ENCODE data around the gene ARHGAP27. TPM values are rescaled to one million over a fixed set of nuclear protein-coding genes. Genes with fewer than 3 reads are reported as not detected.
"Not testable (repeated sequence)": the region's sequence is repeated elsewhere in the genome, so short reads cannot be mapped to it uniquely, and the experiment has no call there.

Gene ARHGAP27
- total and polyA plus RNA-seq, 2 of the 4 experiments (the other 2 are of a cell fraction), result under 0.01 to 0.89 TPM

DNA sequence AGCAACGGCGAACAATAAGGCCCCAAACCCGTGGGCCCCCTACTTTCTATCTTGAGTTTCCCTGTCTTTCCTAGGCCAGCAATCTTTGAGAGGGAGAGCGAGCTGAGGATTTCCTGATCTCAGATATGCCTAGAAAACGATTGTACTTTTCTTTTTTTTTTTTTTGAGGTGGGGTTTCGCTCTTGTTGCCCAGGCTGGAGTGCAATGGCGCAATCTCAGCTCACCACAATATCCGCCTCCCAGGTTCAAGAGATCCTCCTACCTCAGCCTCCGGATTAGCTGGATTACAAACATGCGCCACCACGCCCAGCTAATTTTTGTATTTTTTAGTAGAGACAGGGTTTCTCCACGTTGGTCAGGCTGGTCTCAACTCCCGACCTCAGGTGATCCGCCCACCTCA, 15.0 kb upstream of the ARHGAP27 start:
- CTCF ChIA-PET, result not testable (repeated sequence)

GRCh38 chr17:45446872-45447625, 14.4 kb upstream of the ARHGAP27 start:
- no CpG with 5 or more reads among the region's 8 CpGs for WGBS, 2 experiments (ENCODE audit: extremely low coverage in 2 of 2, insufficient read length in 1 of 2)
- H3K4me3 ChIP-seq (ENCODE audit: insufficient read depth, low read depth, low read length); H4K5ac ChIP-seq (ENCODE audit: low read depth, low read length); H3K14ac ChIP-seq (replicated peaks; ENCODE audit: low read depth, low read length); CTCF ChIA-PET; in situ Hi-C loops (cut with MboI; ENCODE audit: low sequenced_read_pairs); H2AFZ ChIP-seq (replicated peaks; ENCODE audit: low read length, poor library complexity); H2BK15ac ChIP-seq (ENCODE audit: low read depth, low read length); H3K9me1 ChIP-seq (ENCODE audit: insufficient read depth, low read length); H2BK20ac ChIP-seq (ENCODE audit: low read depth, low read length); H4K91ac ChIP-seq (ENCODE audit: insufficient read depth, low read depth, low read length); H2BK5ac ChIP-seq (ENCODE audit: low read depth, low read length, poor library complexity, severe bottlenecking); H2AK5ac ChIP-seq (ENCODE audit: low read depth, low read length); H3K27ac ChIP-seq (ENCODE audit: insufficient read depth, low read length); H3K4ac ChIP-seq (ENCODE audit: low read depth, low read length); H3K4me1 ChIP-seq (ENCODE audit: control insufficient read depth, insufficient read depth, low read length); dilution Hi-C loops (cut with HindIII; ENCODE audit: low sequenced_read_pairs, unreplicated experiment); H3K56ac ChIP-seq (ENCODE audit: extremely low read depth, insufficient read depth, low read length); POLR2A ChIA-PET (ENCODE audit: unreplicated experiment); H4K8ac ChIP-seq (ENCODE audit: low read depth in 2 of 2, low read length in 2 of 2); intact Hi-C loops (cut with micrococcal nuclease); H3K27me3 ChIP-seq (ENCODE audit: control insufficient read depth, insufficient read depth, low read length); H3K79me1 ChIP-seq (ENCODE audit: low read depth in 1 of 2, low read length in 2 of 2); H3K9ac ChIP-seq (ENCODE audit: low read depth, low read length); BruUV-seq (replicated peaks); H3K4me2 ChIP-seq (ENCODE audit: low read depth, low read length); H2AK9ac ChIP-seq (replicated peaks; ENCODE audit: low read depth, low read length, poor library complexity); H3K18ac ChIP-seq (ENCODE audit: low read depth, low read length); H4K20me1 ChIP-seq (ENCODE audit: insufficient read depth, low read length); DNase-seq; H2BK120ac ChIP-seq (ENCODE audit: low read depth, low read length); H3K9me3 ChIP-seq (ENCODE audit: control insufficient read depth, insufficient read depth, low read length); H3K23ac ChIP-seq (ENCODE audit: low read depth, low read length): not testable (repeated sequence)
- H3K36me3 ChIP-seq (ENCODE audit: control insufficient read depth, insufficient read depth, low read length), result peaks cover 18% of the 10 kb centered on the region
- peak; percentile 21; the same call in 1 of the 2 replicates for ATAC-seq (ENCODE audit: low read depth)

More for the DNA sequence above, 15.0 kb upstream of the ARHGAP27 start:
- DNase-seq; BruUV-seq (replicated peaks); H3K9me3 ChIP-seq (ENCODE audit: control insufficient read depth, insufficient read depth, low read length); intact Hi-C loops (cut with micrococcal nuclease); H3K18ac ChIP-seq (ENCODE audit: low read depth, low read length); H4K8ac ChIP-seq (ENCODE audit: low read depth in 2 of 2, low read length in 2 of 2); H3K9ac ChIP-seq (ENCODE audit: low read depth, low read length); H2AK9ac ChIP-seq (replicated peaks; ENCODE audit: low read depth, low read length, poor library complexity); dilution Hi-C loops (cut with HindIII; ENCODE audit: low sequenced_read_pairs, unreplicated experiment); H2BK20ac ChIP-seq (ENCODE audit: low read depth, low read length); H4K91ac ChIP-seq (ENCODE audit: insufficient read depth, low read depth, low read length); H4K5ac ChIP-seq (ENCODE audit: low read depth, low read length); H2BK5ac ChIP-seq (ENCODE audit: low read depth, low read length, poor library complexity, severe bottlenecking); H3K27ac ChIP-seq (ENCODE audit: insufficient read depth, low read length); H3K23ac ChIP-seq (ENCODE audit: low read depth, low read length); H3K4ac ChIP-seq (ENCODE audit: low read depth, low read length); POLR2A ChIA-PET (ENCODE audit: unreplicated experiment); H2BK120ac ChIP-seq (ENCODE audit: low read depth, low read length); in situ Hi-C loops (cut with MboI; ENCODE audit: low sequenced_read_pairs); H3K27me3 ChIP-seq (ENCODE audit: control insufficient read depth, insufficient read depth, low read length); H4K20me1 ChIP-seq (ENCODE audit: insufficient read depth, low read length); ATAC-seq (ENCODE audit: low read depth); H3K4me2 ChIP-seq (ENCODE audit: low read depth, low read length); H3K79me1 ChIP-seq (ENCODE audit: low read depth in 1 of 2, low read length in 2 of 2); H2BK15ac ChIP-seq (ENCODE audit: low read depth, low read length); H3K56ac ChIP-seq (ENCODE audit: extremely low read depth, insufficient read depth, low read length); H3K4me3 ChIP-seq (ENCODE audit: insufficient read depth, low read depth, low read length); H2AK5ac ChIP-seq (ENCODE audit: low read depth, low read length); H3K9me1 ChIP-seq (ENCODE audit: insufficient read depth, low read length); H3K4me1 ChIP-seq (ENCODE audit: control insufficient read depth, insufficient read depth, low read length); H3K14ac ChIP-seq (replicated peaks; ENCODE audit: low read depth, low read length); H2AFZ ChIP-seq (replicated peaks; ENCODE audit: low read length, poor library complexity): not testable (repeated sequence)
- H3K36me3 ChIP-seq (ENCODE audit: control insufficient read depth, insufficient read depth, low read length), result peaks cover 18% of the 10 kb centered on the region
- WGBS, 2 experiments (ENCODE audit: extremely low coverage in 2 of 2, insufficient read length in 1 of 2), result no CpG with 5 or more reads among the region's 14 CpGs

Measured in IMR-90 (cell line).